Central memory CD4-positive, alpha-beta T cell (primary cell): ENCODE results near the gene MMEL1.
"Not testable (repeated sequence)": the region's sequence is repeated elsewhere in the genome, so short reads cannot be mapped to it uniquely, and the experiment has no call there.

Experiments used
- DNase-seq: peaks from one replicate; pipeline ENCODE4 v3.0.0; 2022

The MMEL1 gene

GRCh38 chr1:2625748-2626147 lies 7.1 kb downstream of the MMEL1 start:
- not testable (repeated sequence) for DNase-seq

GRCh38 chr1:2625311-2625710 lies 7.5 kb downstream of the MMEL1 start:
- no peak for DNase-seq

- no peak for DNase-seq
Observed at GRCh38 chr1:2624735-2625300, 8.0 kb downstream of the MMEL1 start.

GRCh38 chr1:2623571-2624337 lies 9.1 kb downstream of the MMEL1 start:
- DNase-seq, result no peak

GRCh38 chr1:2617971-2618470 lies 14.8 kb downstream of the MMEL1 start:
- no peak for DNase-seq

GRCh38 chr1:2614145-2614544 lies 18.7 kb downstream of the MMEL1 start:
- DNase-seq, result no peak

GRCh38 chr1:2612591-2613365 lies 20.0 kb downstream of the MMEL1 start:
- no peak for DNase-seq

GRCh38 chr1:2611621-2612437 lies 21.0 kb downstream of the MMEL1 start:
- DNase-seq, result no peak

GRCh38 chr1:2611031-2611501 lies 21.8 kb downstream of the MMEL1 start:
- no peak for DNase-seq

GRCh38 chr1:2610036-2610959 lies 22.5 kb downstream of the MMEL1 start:
- no peak for DNase-seq

- no peak for DNase-seq
Observed at GRCh38 chr1:2609319-2610035, 23.3 kb downstream of the MMEL1 start.

- DNase-seq, result no peak
Observed at GRCh38 chr1:2607641-2608091, 25.1 kb downstream of the MMEL1 start.

GRCh38 chr1:2606881-2607621 lies 25.8 kb downstream of the MMEL1 start:
- DNase-seq, result no peak

- DNase-seq, result no peak
Observed at GRCh38 chr1:2606396-2606880, 26.4 kb downstream of the MMEL1 start.

- DNase-seq, result no peak
Observed at GRCh38 chr1:2605509-2606395, 27.1 kb downstream of the MMEL1 start.

- no peak for DNase-seq
Observed at GRCh38 chr1:2604844-2605508, 27.8 kb downstream of the MMEL1 start.

- no peak for DNase-seq
Observed at GRCh38 chr1:2604156-2604843, 28.5 kb downstream of the MMEL1 start.
